GM23338 (cell line): ENCODE results near the gene TSSC4.

Source experiments
- CREB1 ChIP-seq: fragments of 250-450 bp; sonication (Bioruptor Pico); IDR thresholded peaks from 2 replicates; pipeline ENCODE4 v1.5.0; 2020; ENCODE audit warnings: low read depth, mild to moderate bottlenecking, moderate library complexity
- CTCF ChIP-seq, 2 experiments: fragments of 200-600 bp in 1 of 2; sonication (generic) in 1 of 2; conservative IDR thresholded peaks; 2 replicates each; pipeline versions ENCODE4 v1.5.1 to v1.6.1; 2016 to 2017; ENCODE audit warnings: antibody characterized with exemption in 2 of 2, low read depth in 2 of 2, mild to moderate bottlenecking in 2 of 2, moderate library complexity in 1 of 2
- REST ChIP-seq: IDR thresholded peaks from one replicate; pipeline ENCODE4 v1.6.1; 2018; ENCODE audit warnings: antibody characterized with exemption; ENCODE audit not compliant: unreplicated experiment

- TF ChIP-seq CTCF (conservative IDR thresholded peaks at IDR 0.05; ENCODE audit: low read depth in 2 of 2) (no peak), CREB1 (CRISPR knock-in tag) (no peak), REST (no peak)
Measured at GRCh38 chr11:2447951-2448650, 47.6 kb downstream of the TSSC4 start.
